A673 (cell line): ENCODE results near the gene PACS2. TPM values are rescaled to one million over a fixed set of nuclear protein-coding genes. Genes with fewer than 3 reads are reported as not detected.
"Not testable (repeated sequence)": the region's sequence is repeated elsewhere in the genome, so short reads cannot be mapped to it uniquely, and the experiment has no call there.

Experiments used
- BruUV-seq: library from RNA; stranded (reverse); fragments of 400-500 nt; replicated peaks from 2 replicates; lab custom pipeline; 2021; lab: Mats Ljungman, UMichigan
- CTCF ChIA-PET: fragments of 300-600 bp; sonication (Branson Sonifier 250); formaldehyde crosslinking; loops from one replicate; lab custom pipeline; 2022; ENCODE audit warnings: antibody characterized with exemption; lab: Charles Lee
- POLR2A ChIA-PET: fragments of 300-600 bp; sonication (Branson Sonifier 250); formaldehyde crosslinking; loops from one replicate; lab custom pipeline; 2022; ENCODE audit warnings: antibody characterized with exemption; ENCODE audit not compliant: low non-redundant PET; lab: Charles Lee
- DNase-seq: peaks from one replicate; pipeline ENCODE4 v3.0.0-alpha.2; 2015; ENCODE audit warnings: low spot score
- H3K27ac ChIP-seq: fragments of 200-600 bp; sonication (generic); 2 replicates; pipeline ENCODE4 v1.5.1; 2016; ENCODE audit warnings: mixed run types, low read depth, mild to moderate bottlenecking, mixed read lengths, antibody characterized with exemption, low read length; ENCODE audit not compliant: poor library complexity, severe bottlenecking
- H3K27me3 ChIP-seq: fragments of 200-600 bp; sonication (generic); replicated peaks from 2 replicates; pipeline ENCODE4 v1.6.1; 2017; ENCODE audit warnings: mixed run types, low read depth, mild to moderate bottlenecking, mixed read lengths, antibody characterized with exemption, low read length; ENCODE audit not compliant: insufficient read depth, poor library complexity
- H3K36me3 ChIP-seq: fragments of 200-600 bp; sonication (generic); 2 replicates; pipeline ENCODE4 v1.6.1; 2016; ENCODE audit warnings: mixed run types, mild to moderate bottlenecking, mixed read lengths, antibody characterized with exemption, low read length; ENCODE audit not compliant: insufficient read depth, poor library complexity, severe bottlenecking
- H3K4me1 ChIP-seq: fragments of 200-600 bp; sonication (generic); 2 replicates; pipeline ENCODE4 v1.6.1; 2017; ENCODE audit warnings: mixed run types, mild to moderate bottlenecking, mixed read lengths, antibody characterized with exemption, low read length; ENCODE audit not compliant: insufficient read depth, poor library complexity, severe bottlenecking
- H3K4me3 ChIP-seq: fragments of 200-600 bp; sonication (generic); 2 replicates; pipeline ENCODE4 v1.5.1; 2016; ENCODE audit warnings: low read depth, mixed run types, mild to moderate bottlenecking, mixed read lengths, low read length; ENCODE audit not compliant: poor library complexity, severe bottlenecking
- H3K9me3 ChIP-seq: fragments of 200-600 bp; sonication (generic); 2 replicates; pipeline ENCODE4 v1.6.1; 2016; ENCODE audit warnings: mixed run types, low read depth, mild to moderate bottlenecking, mixed read lengths, antibody characterized with exemption, low read length; ENCODE audit not compliant: poor library complexity, severe bottlenecking
- CTCF ChIP-seq: fragments of 300-800, 200-600 bp; sonication (generic); conservative IDR thresholded peaks from 2 replicates; pipeline ENCODE4 v1.5.1; 2017; ENCODE audit warnings: low read depth, mild to moderate bottlenecking, antibody characterized with exemption, low read length, moderate library complexity, mixed read lengths
- EZH2 ChIP-seq: fragments of 200-600 bp; sonication (generic); IDR thresholded peaks from 2 replicates; pipeline ENCODE4 v1.6.1; 2017; ENCODE audit warnings: borderline replicate concordance, low read depth, mild to moderate bottlenecking, mixed read lengths, antibody characterized with exemption, low read length; ENCODE audit not compliant: poor library complexity, severe bottlenecking
- intact Hi-C: fragments of 100-400 bp; cut with micrococcal nuclease; formaldehyde crosslinking; loops from one replicate; pipeline ENCODE4 v1.10.0; 2022; ENCODE audit not compliant: unreplicated experiment
- total RNA-seq: library from RNA; stranded (reverse); gene quantifications from 2 replicates; pipeline ENCODE4 v1.2.3, GENCODE V29; 2021

The PACS2 gene
- total RNA-seq, 1 experiment from 2014 or later: 52.5 TPM

DNA sequence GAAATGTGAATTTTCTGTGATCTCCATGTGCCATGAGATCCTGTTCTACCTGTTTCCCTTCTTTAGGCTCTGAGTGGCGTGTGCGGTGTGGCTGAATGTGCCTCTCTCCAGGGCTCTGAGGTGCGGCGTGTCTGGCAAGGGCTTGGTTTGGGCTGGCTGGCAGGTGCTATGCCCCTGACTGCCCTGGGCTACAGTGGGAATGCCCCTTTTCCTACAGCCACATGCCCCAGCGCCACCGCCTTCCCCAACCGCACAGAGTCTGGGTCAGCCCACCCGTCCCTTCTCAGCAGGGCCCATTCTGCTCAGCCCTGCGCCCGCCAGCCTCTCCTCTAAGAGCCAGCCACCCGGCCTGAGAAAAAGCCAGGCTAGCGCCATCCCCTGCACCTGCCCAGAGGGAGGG, 41.5 kb upstream of the PACS2 start:
- H3K4me3 ChIP-seq: no peak overlapping the region
- ChIA-PET POLR2A (no interaction called here), CTCF (no interaction called here)
- no peaks in the 10 kb centered on the region for H3K4me1 ChIP-seq
- intact Hi-C loops: no loop called here
- no peak for DNase-seq
- TF ChIP-seq EZH2: no peak
- no peak for TF ChIP-seq CTCF
- BruUV-seq: no TSS peak
- no peaks in the 10 kb centered on the region for H3K27me3 ChIP-seq
- no peaks in the 10 kb centered on the region for H3K9me3 ChIP-seq
- no peak overlapping the region for H3K27ac ChIP-seq
- no peaks in the 10 kb centered on the region for H3K36me3 ChIP-seq

DNA sequence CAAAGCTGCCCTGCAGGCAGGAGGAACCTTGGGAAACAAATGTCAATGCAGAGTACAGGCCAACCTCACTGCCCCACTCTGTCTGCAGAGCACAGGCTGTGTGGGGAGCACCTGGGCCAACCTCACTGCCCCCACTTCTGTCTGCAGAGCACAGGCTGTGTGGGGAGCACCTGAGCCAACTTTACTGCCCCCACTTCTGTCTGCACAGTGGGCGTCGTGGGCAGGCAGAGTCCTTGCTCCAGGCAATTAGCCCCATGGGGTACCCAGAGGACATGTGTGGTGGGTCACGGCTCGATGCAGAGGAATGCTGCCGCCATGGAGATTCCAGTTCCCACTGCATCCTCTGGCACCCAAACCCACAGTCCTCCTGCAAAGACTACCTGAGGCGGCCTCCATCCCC, 39.9 kb upstream of the PACS2 start:
- Histone ChIP-seq H3K27ac (no peak overlapping the region), H3K27me3 (no peaks in the 10 kb centered on the region), H3K9me3 (no peaks in the 10 kb centered on the region), H3K4me1 (no peaks in the 10 kb centered on the region), H3K36me3 (no peaks in the 10 kb centered on the region), H3K4me3 (no peak overlapping the region)
- no peak for DNase-seq
- TF ChIP-seq CTCF (no peak), EZH2 (no peak)
- ChIA-PET CTCF (no interaction called here), POLR2A (no interaction called here)
- BruUV-seq: no TSS peak
- intact Hi-C loops: no loop called here

DNA sequence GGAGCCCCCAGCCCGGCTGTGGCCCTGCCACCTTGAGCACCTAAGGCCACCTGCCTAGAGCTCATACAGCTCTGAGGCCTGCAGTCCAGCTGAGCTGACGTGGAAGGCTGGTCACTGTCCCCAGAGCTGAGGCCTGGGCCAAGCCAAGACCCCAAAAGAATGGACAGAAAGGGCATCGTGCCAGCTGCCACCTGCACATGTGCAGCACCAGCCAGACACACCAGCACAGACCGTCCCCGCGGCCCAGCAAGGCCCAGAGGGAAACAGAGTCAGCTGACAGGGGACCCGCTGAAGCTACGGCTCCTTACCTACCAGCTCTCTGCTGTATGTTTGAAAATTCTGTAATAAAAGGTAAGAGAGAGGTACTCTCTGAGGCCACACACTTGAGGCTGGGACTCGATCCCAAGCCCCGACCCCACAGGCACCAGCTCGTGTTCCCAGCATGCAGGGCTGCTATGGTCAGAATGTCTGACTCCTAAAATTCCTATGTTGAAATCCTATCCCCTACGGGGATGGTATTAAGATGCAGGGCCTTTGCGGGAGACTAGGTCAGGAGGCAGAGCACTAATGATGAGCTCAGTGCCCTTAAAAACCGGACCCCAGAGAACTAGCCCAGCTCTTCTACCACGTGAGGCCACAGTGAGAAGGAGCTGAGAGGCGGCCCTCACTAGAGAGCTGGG, 39.1 kb upstream of the PACS2 start:
- Histone ChIP-seq H3K4me3 (no peak overlapping the region), H3K9me3 (no peaks in the 10 kb centered on the region), H3K36me3 (no peaks in the 10 kb centered on the region), H3K4me1 (no peaks in the 10 kb centered on the region), H3K27ac (no peak overlapping the region), H3K27me3 (no peaks in the 10 kb centered on the region)
- BruUV-seq: no TSS peak
- ChIA-PET POLR2A (no interaction called here), CTCF (no interaction called here)
- no peak for TF ChIP-seq CTCF
- no peak for TF ChIP-seq EZH2
- intact Hi-C loops: no loop called here
- DNase-seq: no peak

DNA sequence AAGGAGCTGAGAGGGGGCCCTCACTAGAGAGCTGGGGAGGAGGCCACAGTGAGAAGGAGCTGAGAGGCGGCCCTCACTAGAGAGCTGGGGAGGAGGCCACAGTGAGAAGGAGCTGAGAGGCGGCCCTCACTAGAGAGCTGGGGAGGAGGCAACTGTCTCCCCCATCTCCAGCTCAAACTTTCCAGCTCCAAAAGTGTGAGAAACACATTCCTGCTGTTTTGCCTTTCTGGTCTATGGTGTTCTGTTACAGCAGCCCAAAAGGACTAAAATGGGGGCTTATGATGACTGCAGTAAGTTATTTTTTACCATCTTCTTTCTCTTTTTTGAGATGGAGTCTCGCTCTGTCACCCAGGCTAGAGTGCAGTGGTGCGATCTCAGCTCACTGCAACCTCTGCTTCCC, 37.1 kb upstream of the PACS2 start:
- H3K4me3 ChIP-seq, H3K9me3 ChIP-seq, H3K27me3 ChIP-seq, H3K27ac ChIP-seq, DNase-seq, POLR2A ChIA-PET, BruUV-seq, intact Hi-C loops, H3K36me3 ChIP-seq, CTCF ChIA-PET, H3K4me1 ChIP-seq: not testable (repeated sequence)
